Neural progenitor cell (in vitro differentiated cells): ENCODE data around the gene MTSS2. TPM values are rescaled to one million over a fixed set of nuclear protein-coding genes. Genes with fewer than 3 reads are reported as not detected.

Source experiments
- DNase-seq: peaks from one replicate; pipeline ENCODE4 v3.0.0-alpha.2; 2016; ENCODE audit warnings: low spot score
- H2AFZ ChIP-seq: fragments of 200-600 bp; sonication (generic); replicated peaks from 2 replicates; pipeline ENCODE4 v1.6.1; 2016; ENCODE audit warnings: antibody characterized with exemption
- H3F3A ChIP-seq: fragments of 200-600 bp; sonication (generic); 2 replicates; pipeline ENCODE4 v1.6.1; 2016; ENCODE audit warnings: antibody characterized with exemption, low read depth
- H3K27ac ChIP-seq: fragments of 200-600 bp; sonication (generic); 2 replicates; pipeline ENCODE4 v1.5.1; 2016; ENCODE audit warnings: mild to moderate bottlenecking
- H3K27me3 ChIP-seq: fragments of 200-600 bp; sonication (generic); 2 replicates; pipeline ENCODE4 v1.6.1; 2016; ENCODE audit warnings: mild to moderate bottlenecking, moderate library complexity
- H3K36me3 ChIP-seq: fragments of 200-600 bp; sonication (generic); 2 replicates; pipeline ENCODE4 v1.5.1; 2016
- H3K4me1 ChIP-seq: fragments of 200-600 bp; sonication (generic); 2 replicates; pipeline ENCODE4 v1.6.1; 2016; ENCODE audit warnings: mixed run types
- H3K4me2 ChIP-seq: fragments of 200-600 bp; sonication (generic); 2 replicates; pipeline ENCODE4 v1.6.1; 2016
- H3K4me3 ChIP-seq: fragments of 200-600 bp; sonication (generic); 2 replicates; pipeline ENCODE4 v1.5.1; 2016
- H3K79me2 ChIP-seq: fragments of 200-600 bp; sonication (generic); 2 replicates; pipeline ENCODE4 v1.6.1; 2016; ENCODE audit warnings: low read depth
- H3K9ac ChIP-seq: fragments of 200-600 bp; sonication (generic); 2 replicates; pipeline ENCODE4 v1.6.1; 2016
- H3K9me3 ChIP-seq: fragments of 200-600 bp; sonication (generic); 2 replicates; pipeline ENCODE4 v1.5.1; 2016; ENCODE audit warnings: low read depth
- H4K20me1 ChIP-seq: fragments of 200-600 bp; sonication (generic); 2 replicates; pipeline ENCODE4 v1.6.1; 2016; ENCODE audit warnings: low read depth
- H3K27ac Mint-ChIP-seq: 3 replicates; pipeline ENCODE4 v1.8.0; 2021; ENCODE audit warnings: mixed read lengths
- H3K27me3 Mint-ChIP-seq: 2 replicates; pipeline ENCODE4 v1.8.0; 2022; ENCODE audit warnings: low read depth, mild to moderate bottlenecking, inconsistent platforms, moderate library complexity, mixed read lengths; ENCODE audit not compliant: insufficient read depth
- H3K36me3 Mint-ChIP-seq: 3 replicates; pipeline ENCODE4 v1.8.0; 2021; ENCODE audit warnings: mixed read lengths
- H3K4me1 Mint-ChIP-seq: 3 replicates; pipeline ENCODE4 v1.8.0; 2021; ENCODE audit warnings: mixed read lengths
- H3K4me3 Mint-ChIP-seq: 3 replicates; pipeline ENCODE4 v1.8.0; 2021; ENCODE audit warnings: mild to moderate bottlenecking, moderate library complexity, mixed read lengths
- H3K9me3 Mint-ChIP-seq: 3 replicates; pipeline ENCODE4 v1.8.0; 2020; ENCODE audit warnings: mixed read lengths
- CTCF ChIP-seq: fragments of 200-600 bp; sonication (generic); IDR thresholded peaks from 2 replicates; pipeline ENCODE4 v1.5.1; 2017; ENCODE audit warnings: antibody characterized with exemption, mild to moderate bottlenecking
- EZH2 ChIP-seq: fragments of 200-600 bp; sonication (generic); IDR thresholded peaks from 2 replicates; pipeline ENCODE4 v1.6.1; 2017; ENCODE audit warnings: antibody characterized with exemption, mild to moderate bottlenecking, moderate library complexity
- EZH2phosphoT487 ChIP-seq: fragments of 200-600 bp; sonication (generic); IDR thresholded peaks from 2 replicates; pipeline ENCODE4 v1.6.1; 2017; ENCODE audit warnings: antibody characterized with exemption
- total RNA-seq: library from RNA; depleted of rRNA; stranded (reverse); fragments of >200 nt; gene quantifications from 2 replicates; pipeline ENCODE4 v1.2.3, GENCODE V29; 2015; ENCODE audit warnings: low replicate concordance

MTSS2 gene
- total RNA-seq, 1 donor from 2014 or later: 6.2 TPM

DNA sequence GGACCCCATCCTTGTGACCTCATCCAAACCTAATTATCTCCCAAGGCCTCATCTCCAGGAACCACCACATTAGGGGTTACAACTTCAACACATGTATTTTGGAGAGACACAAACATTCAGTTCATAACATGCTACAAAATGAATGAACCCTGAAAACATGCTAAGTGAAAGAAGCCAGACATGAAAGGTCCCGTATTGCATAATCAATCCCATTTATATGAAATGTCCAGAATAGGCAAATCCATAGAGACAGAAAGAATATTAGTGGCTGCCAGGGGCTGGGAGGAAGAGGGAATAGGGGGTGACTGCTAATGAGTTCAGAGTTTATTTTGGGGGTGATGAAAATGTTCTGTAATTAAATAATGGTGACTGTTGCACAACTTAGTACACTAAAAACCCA is 43.2 kb downstream of the MTSS2 start:
- H3K9ac ChIP-seq: no peak overlapping the region
- no peaks in the 10 kb centered on the region for H3K79me2 ChIP-seq
- no peak for DNase-seq
- TF ChIP-seq EZH2phosphoT487: no peak
- TF ChIP-seq EZH2: no peak
- TF ChIP-seq CTCF: no peak
- no peaks in the 10 kb centered on the region for H3K27me3 ChIP-seq
- H3K27me3 Mint-ChIP-seq: peaks cover 9% of the 10 kb centered on the region
- no peak overlapping the region for H3K4me2 ChIP-seq
- no peaks in the 10 kb centered on the region for H4K20me1 ChIP-seq
- H2AFZ ChIP-seq: no peak overlapping the region
- H3K27ac ChIP-seq: no peak overlapping the region
- H3K4me1 Mint-ChIP-seq: peaks cover 27% of the 10 kb centered on the region
- H3K36me3 Mint-ChIP-seq: no peaks in the 10 kb centered on the region
- H3F3A ChIP-seq: no peaks in the 10 kb centered on the region
- no peak overlapping the region for H3K4me3 ChIP-seq
- no peaks in the 10 kb centered on the region for H3K9me3 ChIP-seq
- H3K9me3 Mint-ChIP-seq: peaks cover under 1% of the 10 kb centered on the region
- H3K4me3 Mint-ChIP-seq: no peak overlapping the region
- H3K27ac Mint-ChIP-seq: peak overlapping the region; percentile 52
- H3K36me3 ChIP-seq: no peaks in the 10 kb centered on the region
- H3K4me1 ChIP-seq: no peaks in the 10 kb centered on the region

DNA sequence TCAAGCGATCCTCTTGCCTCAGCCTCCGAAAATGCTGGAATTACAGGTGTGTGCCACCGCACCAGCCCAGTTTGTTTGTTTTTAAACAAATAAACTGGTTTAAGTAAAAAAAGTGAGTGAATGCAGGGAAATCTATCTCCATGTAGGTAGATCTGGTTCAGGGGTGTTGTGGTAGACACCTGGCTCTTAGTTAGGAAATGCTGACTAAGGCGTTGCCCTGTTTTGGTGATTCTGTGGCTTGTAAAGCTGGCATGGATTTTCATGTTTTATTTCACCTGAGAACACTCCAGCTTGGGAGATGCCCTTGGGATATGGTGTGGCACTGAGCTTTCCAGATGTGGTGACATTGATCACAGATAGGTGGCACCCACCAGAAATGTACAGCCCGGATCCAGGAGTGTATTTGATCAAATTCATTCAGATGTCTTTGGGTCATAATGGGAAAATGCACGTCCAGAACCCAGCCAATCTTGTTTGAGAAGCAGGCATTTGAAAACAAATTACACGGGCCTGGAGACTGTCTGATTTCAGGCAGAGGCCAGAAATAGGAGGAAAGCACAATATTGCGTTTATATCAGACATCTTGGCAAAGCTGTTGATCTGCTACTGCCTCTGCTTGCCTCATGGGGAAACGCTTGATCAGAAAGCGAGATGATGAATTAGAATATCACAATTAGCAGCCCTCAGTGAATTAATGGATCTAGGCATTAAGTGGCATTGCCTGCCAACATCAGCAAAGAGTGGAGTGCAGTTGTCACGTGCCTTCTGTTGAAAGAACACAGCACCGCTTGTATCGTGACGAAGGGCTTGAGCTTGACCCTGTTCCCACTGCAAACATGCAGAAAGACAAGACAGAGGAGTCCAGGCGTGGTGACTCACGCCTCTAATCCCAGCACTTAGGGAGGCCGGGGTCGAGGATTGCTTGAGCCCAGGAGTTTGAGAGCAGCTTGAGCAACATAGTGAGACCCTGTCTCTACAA is 46.8 kb downstream of the MTSS2 start:
- peaks cover 27% of the 10 kb centered on the region for H3K4me1 Mint-ChIP-seq
- Histone ChIP-seq H3F3A (peaks cover 21% of the 10 kb centered on the region), H3K9me3 (no peaks in the 10 kb centered on the region), H3K9ac (no peak overlapping the region), H3K4me3 (no peak overlapping the region), H3K4me2 (no peak overlapping the region), H3K27ac (no peak overlapping the region), H3K36me3 (no peaks in the 10 kb centered on the region), H3K27me3 (no peaks in the 10 kb centered on the region), H3K79me2 (no peaks in the 10 kb centered on the region), H4K20me1 (no peaks in the 10 kb centered on the region), H2AFZ (no peak overlapping the region), H3K4me1 (peaks cover 17% of the 10 kb centered on the region)
- TF ChIP-seq EZH2phosphoT487 (no peak), EZH2 (no peak), CTCF (no peak)
- no peaks in the 10 kb centered on the region for H3K9me3 Mint-ChIP-seq
- H3K36me3 Mint-ChIP-seq: no peaks in the 10 kb centered on the region
- DNase-seq: no peak
- peak overlapping the region; percentile 46 for H3K4me3 Mint-ChIP-seq
- H3K27ac Mint-ChIP-seq: peak overlapping the region; percentile 73
- peaks cover 8% of the 10 kb centered on the region for H3K27me3 Mint-ChIP-seq

Other genes with a start within 250 kb of the MTSS2 start
- gene ST3GAL2, start 247.0 kb downstream of the MTSS2 start, total RNA-seq: 11.6 and 34.5 TPM in 2 replicates
- gene FCSK, start 231.5 kb downstream of the MTSS2 start, total RNA-seq: 11.0 and 12.0 TPM in 2 replicates
- 62.4 and 79.8 TPM in 2 replicates for gene COG4, start 162.5 kb downstream of the MTSS2 start, total RNA-seq
- gene SF3B3, start 162.2 kb downstream of the MTSS2 start, total RNA-seq: 188 and 314 TPM in 2 replicates
- gene IL34, start 39.5 kb downstream of the MTSS2 start, total RNA-seq: not detected in 2 replicates
- gene VAC14, start 115.1 kb upstream of the MTSS2 start, total RNA-seq: 16.1 and 50.3 TPM in 2 replicates